Omental fat pad (tissue), 4 donors: ENCODE results near the gene DUSP22. TPM values are rescaled to one million over a fixed set of nuclear protein-coding genes. Genes with fewer than 3 reads are reported as not detected.

Experiments used
- ATAC-seq: fragments of 150-250 bp; one replicate; pipeline ENCODE4 v1.9.1; 2016; ENCODE audit warnings: mild to moderate bottlenecking, moderate library complexity; ENCODE audit not compliant: low FRiP score
- DNase-seq: peaks from one replicate; pipeline ENCODE4 v3.0.0-alpha.2; 2019; ENCODE audit warnings: low spot score
- total RNA-seq, 4 donors: library from RNA; depleted of rRNA; stranded (reverse); fragments of >200 nt; gene quantifications; one replicate each; pipeline ENCODE4 v1.1.0, GENCODE V29; 2016
- TF ChIP-seq, protein P1 (sequence below), 3 donors: fragments of 450-650 bp; IDR thresholded peaks; one replicate each; pipeline ENCODE4 v1.5.1; 2016 to 2017; ENCODE audit warnings: antibody characterized with exemption in 3 of 3, mild to moderate bottlenecking in 3 of 3, moderate library complexity in 2 of 3

Gene DUSP22
- total RNA-seq, 4 donors from 2014 or later = 47.4 to 93.6 (median 65.4) TPM

DNA sequence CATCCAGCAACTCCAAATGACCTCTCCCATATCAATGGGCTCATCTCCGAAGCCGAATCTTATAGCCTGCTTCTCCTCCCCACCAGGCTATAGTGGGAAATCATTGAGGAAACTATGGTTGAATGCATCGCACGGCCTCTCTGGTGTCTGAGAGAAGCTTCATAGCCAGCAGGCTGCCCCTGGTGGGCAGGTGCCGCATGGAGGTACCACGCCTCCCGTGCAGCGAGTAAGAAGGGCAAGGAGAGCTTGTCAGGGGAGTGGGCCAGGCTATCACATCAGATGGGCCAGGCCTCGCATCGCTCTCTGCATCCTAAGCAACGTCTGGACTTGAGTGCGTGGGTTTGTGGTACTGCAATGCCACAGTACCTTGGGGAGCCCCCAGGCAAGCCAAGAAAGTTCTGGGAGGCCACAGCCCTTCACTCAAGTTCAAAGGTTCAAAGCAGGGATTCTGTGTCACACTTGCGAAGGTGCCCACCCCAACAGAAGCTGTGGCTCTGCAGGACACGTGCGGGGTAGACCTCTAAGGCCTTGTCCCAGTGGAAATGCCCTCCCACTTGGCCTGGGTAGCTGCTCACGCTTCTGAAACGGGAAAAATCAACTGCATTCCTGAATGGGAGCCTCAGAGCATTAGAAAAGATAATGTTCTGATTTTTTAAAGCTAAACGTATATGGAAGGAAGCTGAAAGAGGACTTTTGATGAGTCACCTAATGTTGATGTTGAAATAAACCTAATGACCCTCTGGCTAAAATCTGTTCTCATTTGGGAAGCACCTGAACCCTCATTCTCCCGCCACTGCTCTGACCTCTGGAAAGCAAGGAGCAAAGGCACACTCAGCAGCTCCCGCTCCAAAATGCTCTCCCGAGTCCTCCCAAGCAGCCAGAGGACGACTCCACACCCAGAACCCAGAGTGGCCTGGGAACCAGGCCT is 90.9 kb downstream of the DUSP22 start:
- TF ChIP-seq, protein P1, sequence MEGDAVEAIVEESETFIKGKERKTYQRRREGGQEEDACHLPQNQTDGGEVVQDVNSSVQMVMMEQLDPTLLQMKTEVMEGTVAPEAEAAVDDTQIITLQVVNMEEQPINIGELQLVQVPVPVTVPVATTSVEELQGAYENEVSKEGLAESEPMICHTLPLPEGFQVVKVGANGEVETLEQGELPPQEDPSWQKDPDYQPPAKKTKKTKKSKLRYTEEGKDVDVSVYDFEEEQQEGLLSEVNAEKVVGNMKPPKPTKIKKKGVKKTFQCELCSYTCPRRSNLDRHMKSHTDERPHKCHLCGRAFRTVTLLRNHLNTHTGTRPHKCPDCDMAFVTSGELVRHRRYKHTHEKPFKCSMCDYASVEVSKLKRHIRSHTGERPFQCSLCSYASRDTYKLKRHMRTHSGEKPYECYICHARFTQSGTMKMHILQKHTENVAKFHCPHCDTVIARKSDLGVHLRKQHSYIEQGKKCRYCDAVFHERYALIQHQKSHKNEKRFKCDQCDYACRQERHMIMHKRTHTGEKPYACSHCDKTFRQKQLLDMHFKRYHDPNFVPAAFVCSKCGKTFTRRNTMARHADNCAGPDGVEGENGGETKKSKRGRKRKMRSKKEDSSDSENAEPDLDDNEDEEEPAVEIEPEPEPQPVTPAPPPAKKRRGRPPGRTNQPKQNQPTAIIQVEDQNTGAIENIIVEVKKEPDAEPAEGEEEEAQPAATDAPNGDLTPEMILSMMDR (IDR thresholded peaks at IDR 0.05) = no peak
- ATAC-seq = no peak
- DNase-seq = no peak

DNA sequence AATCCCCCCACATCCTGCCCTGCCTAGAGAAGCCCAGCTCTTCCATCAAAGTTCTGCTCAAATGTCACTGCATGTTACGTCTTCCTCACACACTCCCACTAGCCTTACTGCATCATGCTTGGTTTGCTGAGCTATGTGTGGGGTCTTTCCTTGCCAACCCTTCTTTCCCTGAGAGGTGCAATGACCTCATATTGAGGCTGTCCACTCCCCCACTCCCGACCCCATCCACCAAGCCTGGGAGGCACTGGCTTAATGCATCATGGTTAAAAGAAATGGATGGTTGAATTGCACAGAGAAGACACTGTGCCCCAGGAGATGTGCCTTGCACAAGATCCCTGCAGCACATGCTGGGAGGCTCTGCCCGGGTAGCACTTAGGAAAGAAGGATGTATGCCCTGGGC is 91.6 kb downstream of the DUSP22 start:
- DNase-seq (no peak), ATAC-seq (no peak)
- TF ChIP-seq, protein P1 (IDR thresholded peaks at IDR 0.05) = no peak

DNA sequence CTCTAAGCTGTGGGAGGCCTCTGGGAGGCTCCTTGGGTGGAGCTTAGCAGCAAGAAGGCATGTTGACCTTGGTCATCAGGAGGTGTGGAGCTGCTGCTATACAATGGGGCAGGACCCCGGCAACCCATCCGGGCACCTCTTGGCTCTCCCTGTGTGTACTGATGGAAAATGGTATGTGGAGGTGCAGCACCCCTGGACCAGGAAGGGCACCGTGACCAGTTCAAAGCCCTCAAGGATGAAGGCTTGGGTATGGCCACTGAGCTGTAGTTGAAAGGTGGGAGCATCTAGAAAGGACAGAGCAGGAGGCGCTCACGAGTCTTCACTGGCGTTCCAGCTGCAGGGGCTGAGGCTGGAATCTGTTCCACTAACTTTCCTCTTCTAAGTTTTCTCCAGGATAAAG is 92.6 kb downstream of the DUSP22 start:
- DNase-seq = no peak
- ATAC-seq = no peak
- TF ChIP-seq, protein P1 (IDR thresholded peaks at IDR 0.05) = no peak

DNA sequence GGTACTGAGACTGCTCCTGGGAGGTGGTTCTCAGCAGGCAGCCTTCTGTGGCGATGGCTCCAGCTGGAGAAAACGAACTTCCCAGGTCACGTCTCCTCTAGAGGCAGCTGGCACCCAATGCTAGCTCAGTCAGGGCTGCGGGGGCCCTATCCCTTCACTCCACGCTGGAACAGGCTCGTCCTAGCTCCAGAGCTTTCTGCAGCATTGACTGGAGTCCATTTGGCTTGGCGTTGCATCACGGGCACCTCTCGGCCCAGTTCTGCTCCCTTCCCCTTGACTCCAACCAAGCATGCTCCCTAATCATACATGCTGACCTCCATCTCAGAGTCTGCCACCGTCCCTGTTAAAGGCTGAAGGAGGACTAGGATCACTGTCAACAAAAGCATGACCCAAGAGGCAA is 93.3 kb downstream of the DUSP22 start:
- no peak for DNase-seq
- no peak for ATAC-seq
- TF ChIP-seq, protein P1 (IDR thresholded peaks at IDR 0.05) = no peak

DNA sequence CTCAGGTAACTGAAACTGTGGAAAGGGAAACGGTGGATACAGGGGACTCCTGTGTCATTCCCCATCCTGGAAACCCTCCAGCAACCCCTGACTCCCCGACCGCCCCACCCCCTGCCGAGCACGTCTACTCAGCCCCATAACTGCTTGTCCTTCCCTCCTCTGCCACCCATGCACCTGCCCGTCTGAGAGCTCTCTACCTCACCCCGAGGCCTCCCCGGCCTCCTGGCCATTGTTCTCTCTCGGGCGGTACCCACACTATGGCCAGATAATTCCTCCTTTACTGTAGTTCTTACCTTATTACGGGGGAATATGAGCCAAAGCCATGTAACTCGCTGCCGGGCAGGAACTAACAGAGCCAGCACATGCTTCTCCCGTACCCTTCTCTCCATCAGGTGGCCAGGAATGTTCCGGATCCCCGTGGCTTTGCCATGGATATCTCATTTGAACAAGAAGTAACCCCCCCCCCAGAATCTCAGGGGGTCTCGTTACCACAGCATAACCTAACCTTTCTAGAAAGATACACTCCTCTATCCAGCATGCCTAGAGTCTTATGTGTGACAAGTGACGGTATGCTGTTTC is 94.5 kb downstream of the DUSP22 start:
- DNase-seq (no peak), ATAC-seq (no peak)
- TF ChIP-seq, protein P1 (IDR thresholded peaks at IDR 0.05) = no peak

DNA sequence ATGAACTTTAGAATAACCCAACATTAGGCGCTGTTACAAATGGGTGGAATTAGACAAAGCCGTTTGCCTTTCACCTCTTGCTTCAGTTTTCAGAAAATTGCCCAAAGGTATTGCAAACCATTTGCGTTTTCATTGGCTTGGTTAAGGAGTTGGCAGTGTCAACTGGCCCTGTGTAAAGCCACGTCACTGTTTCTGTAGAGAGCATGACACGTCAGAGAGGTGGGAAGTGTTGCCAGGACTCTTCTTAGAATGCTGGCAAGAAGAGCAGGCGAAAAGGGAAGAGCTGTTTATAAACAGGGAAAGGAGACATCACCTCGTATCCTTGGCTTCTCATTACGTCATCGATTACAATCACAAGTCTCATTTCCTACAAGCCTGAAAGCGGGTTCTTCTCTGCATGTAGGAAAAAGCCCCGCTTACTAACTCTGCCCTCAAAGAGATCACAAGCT is 95.0 kb downstream of the DUSP22 start:
- TF ChIP-seq, protein P1 (IDR thresholded peaks at IDR 0.05) = no peak
- ATAC-seq (no peak), DNase-seq (no peak)
